Renal pelvis (tissue), 12 donors: ENCODE data around the gene DDX43. TPM values are rescaled to one million over a fixed set of nuclear protein-coding genes. Genes with fewer than 3 reads are reported as not detected.
"Not testable (repeated sequence)": the region's sequence is repeated elsewhere in the genome, so short reads cannot be mapped to it uniquely, and the experiment has no call there.

Experiments used
- DNase-seq: peaks from one replicate; pipeline ENCODE4 v3.0.0-alpha.2; 2013
- long read RNA-seq, 16 experiments: transcript quantifications; one replicate each; lab custom pipeline, GENCODE V29; 2026
- polyA plus RNA-seq, 3 donors: library from polyadenylated mRNA; unstranded; fragments of 120-200 nt; gene quantifications; one replicate each; pipeline ENCODE4 v1.2.1, GENCODE V29; 2013; ENCODE audit not compliant: insufficient read length in 3 of 3

DDX43 gene
- polyA plus RNA-seq: under 1 TPM; 0.21 to 0.92 (median 0.67) TPM
- long read RNA-seq, donor 1: 0 reads
- long read RNA-seq, donor 2, partial matches to known transcripts: 6,563 of 6,563 reads
- long read RNA-seq, donor 2, other reads (novel, unspliced or antisense): 0 of 6,563 reads
- long read RNA-seq, donor 3, partial matches to known transcripts: 0 of 1 reads
- long read RNA-seq, donor 3, other reads (novel, unspliced or antisense): 0 of 1 reads
- long read RNA-seq, donor 4: 0 reads
- long read RNA-seq, donor 5: 0 reads
- long read RNA-seq, donor 6: 0 reads
- long read RNA-seq, donor 7: 0 reads
- long read RNA-seq, donor 8: 0 reads
- long read RNA-seq, donor 9: 0 reads
- long read RNA-seq, donor 10: 0 reads
- long read RNA-seq, donor 11: 0 reads
- long read RNA-seq, donor 12: 0 reads
- long read RNA-seq, donor 13: 0 reads
- long read RNA-seq, donor 14: 0 reads
- long read RNA-seq, donor 15: 0 reads
- long read RNA-seq, donor 16: 0 reads

GRCh38 chr6:73394577-73395354 lies at the start of gene DDX43:
Gene DDX43 (plus strand): TSS chr6:73394828. CDS start chr6:73394906, 78 bp downstream.
- no peak for DNase-seq

GRCh38 chr6:73348550-73349204 lies 46.0 kb upstream of the DDX43 start:
- DNase-seq: no peak

GRCh38 chr6:73349311-73349710 lies 45.3 kb upstream of the DDX43 start:
- DNase-seq: no peak

GRCh38 chr6:73353636-73354593 lies 40.7 kb upstream of the DDX43 start, which contains the start of gene DPPA5:
Gene DPPA5 (minus strand): TSS chr6:73354276. CDS start chr6:73354225, 51 bp downstream.
- no peak for DNase-seq

- DNase-seq: no peak
Measured at GRCh38 chr6:73362358-73362757, 32.3 kb upstream of the DDX43 start, which contains the start of gene KHDC3L. Gene KHDC3L (plus strand): TSS chr6:73362658. CDS start chr6:73362730, 72 bp downstream.

- no peak for DNase-seq
Measured at GRCh38 chr6:73362869-73363536, 31.6 kb upstream of the DDX43 start.

GRCh38 chr6:73363537-73363875 lies 31.1 kb upstream of the DDX43 start:
- no peak for DNase-seq

GRCh38 chr6:73364121-73364520 lies 30.5 kb upstream of the DDX43 start:
- no peak for DNase-seq

GRCh38 chr6:73364549-73364948 lies 30.1 kb upstream of the DDX43 start:
- no peak for DNase-seq

GRCh38 chr6:73367761-73368355 lies 26.8 kb upstream of the DDX43 start:
- no peak for DNase-seq

- DNase-seq: no peak
Measured at GRCh38 chr6:73368675-73369074, 26.0 kb upstream of the DDX43 start.

- no peak for DNase-seq
Measured at GRCh38 chr6:73369157-73369556, 25.5 kb upstream of the DDX43 start.

- no peak for DNase-seq
Measured at GRCh38 chr6:73369563-73369962, 25.1 kb upstream of the DDX43 start, which contains the start of gene OOEP. Gene OOEP (minus strand): TSS chr6:73369897. CDS start chr6:73369792, 105 bp downstream.

- DNase-seq: no peak
Measured at GRCh38 chr6:73371984-73372383, 22.6 kb upstream of the DDX43 start.

GRCh38 chr6:73372516-73372915 lies 22.1 kb upstream of the DDX43 start:
- no peak for DNase-seq

- DNase-seq: no peak
Measured at GRCh38 chr6:73375216-73375615, 19.4 kb upstream of the DDX43 start.

GRCh38 chr6:73377225-73377624 lies 17.4 kb upstream of the DDX43 start:
- DNase-seq: no peak

GRCh38 chr6:73381531-73381930 lies 13.1 kb upstream of the DDX43 start:
- DNase-seq: not testable (repeated sequence)

GRCh38 chr6:73382462-73383113 lies 12.0 kb upstream of the DDX43 start:
- no peak for DNase-seq
